ENCODE data around the gene ZNF385B.

- TF ChIP-seq SP1 (IDR thresholded peaks at IDR 0.05; ENCODE audit: low read depth, low read length) (no peak), MTA3 (IDR thresholded peaks at IDR 0.05; ENCODE audit: borderline replicate concordance, low read length) (no peak), EP300 (IDR thresholded peaks at IDR 0.05; ENCODE audit: borderline replicate concordance in 1 of 2, control insufficient read depth in 1 of 2, low read depth in 2 of 2, low read length in 2 of 2) (no peak), NR2C1 (IDR thresholded peaks at IDR 0.05) (no peak), EZH2 (IDR thresholded peaks at IDR 0.05; ENCODE audit: borderline replicate concordance, control insufficient read depth, low read depth, low read length) (no peak), RCOR1 (conservative IDR thresholded peaks at IDR 0.05; ENCODE audit: low read depth, low read length) (no peak)
Measured at GRCh38 chr2:179571721-179572120, 289.7 kb downstream of the ZNF385B start.
